ENCODE measurements around the gene HSPA2. TPM values are rescaled to one million over a fixed set of nuclear protein-coding genes. Genes with fewer than 3 reads are reported as not detected.

Gene HSPA2
- total and polyA plus RNA-seq, 9 donors: 5.1 to 49.7 (median 8.9) TPM

DNA sequence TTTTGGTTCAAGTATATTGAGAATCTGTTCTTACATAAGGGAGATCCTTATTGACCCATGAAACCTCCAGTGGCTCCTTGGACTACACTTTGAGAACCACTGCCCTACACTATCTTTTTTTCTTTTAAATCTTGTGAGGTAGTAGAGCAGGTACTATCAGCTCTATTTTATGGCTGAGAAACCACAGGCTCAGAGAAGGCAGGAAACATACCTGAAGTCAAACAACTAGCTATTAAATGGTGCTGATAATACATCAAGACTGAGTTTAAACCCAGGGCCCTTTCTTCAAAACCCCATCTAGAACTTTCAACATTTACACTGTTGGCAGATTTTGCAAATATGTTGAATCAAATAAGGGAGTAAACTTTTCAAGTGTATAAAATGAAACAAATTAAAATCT is 43.8 kb upstream of the HSPA2 start:
- H3K4me3 ChIP-seq: no peak overlapping the region
- H3K36me3 ChIP-seq: no peaks in the 10 kb centered on the region
- H3K27me3 ChIP-seq: no peaks in the 10 kb centered on the region
- TF ChIP-seq EP300 (IDR thresholded peaks at IDR 0.05): no peak
- no peak for TF ChIP-seq POLR2A (IDR thresholded peaks at IDR 0.05)
- H3K27ac ChIP-seq: no peak overlapping the region
- peaks cover 6% of the 10 kb centered on the region for H3K4me1 ChIP-seq (ENCODE audit: insufficient read depth)
- no peak for DNase-seq
- no peaks in the 10 kb centered on the region for H3K9me3 ChIP-seq
- intact Hi-C loops (cut with DNase I): no loop called here

- Histone ChIP-seq H3K4me1 (ENCODE audit: insufficient read depth) (peaks cover 5% of the 10 kb centered on the region), H3K4me3 (no peak overlapping the region), H3K27ac (no peak overlapping the region), H3K36me3 (no peaks in the 10 kb centered on the region), H3K9me3 (no peaks in the 10 kb centered on the region), H3K27me3 (no peaks in the 10 kb centered on the region)
- no peak for DNase-seq
- intact Hi-C loops (cut with DNase I): loop anchor here in 1 of 4 donors (10.0 kb wide), 1 partner anchor 155 kb away; no protein-coding TSS in a partner anchor
- 96 to 98% (median 97%) methylated on average over 1 of the region's 1 CpG for WGBS, 3 donors
- TF ChIP-seq EP300 (IDR thresholded peaks at IDR 0.05) (no peak), CTCF (IDR thresholded peaks at IDR 0.05) (no peak), POLR2A (IDR thresholded peaks at IDR 0.05) (no peak)
Observed at GRCh38 chr14:64500088-64500487, 40.5 kb upstream of the HSPA2 start.

GRCh38 chr14:64501411-64502171 is 39.0 kb upstream of the HSPA2 start:
- 33 to 52% (median 36%) methylated on average over 8 of the region's 8 CpGs for WGBS, 3 donors
- peak; percentile 32 to 78 (median 44) for DNase-seq
- H3K27me3 ChIP-seq: no peaks in the 10 kb centered on the region
- no peaks in the 10 kb centered on the region for H3K36me3 ChIP-seq
- intact Hi-C loops (cut with DNase I): loop anchor here in 1 of 4 donors (10.0 kb wide), 1 partner anchor 157 kb away; no protein-coding TSS in a partner anchor
- peak overlapping the region; percentile 89 for H3K4me3 ChIP-seq
- peak overlapping the region in 1 of 2 donors; percentile 99 for H3K27ac ChIP-seq
- peaks cover 7% of the 10 kb centered on the region for H3K4me1 ChIP-seq (ENCODE audit: insufficient read depth)
- H3K9me3 ChIP-seq: no peaks in the 10 kb centered on the region
- TF ChIP-seq POLR2A (IDR thresholded peaks at IDR 0.05) (peak; percentile 52), EP300 (IDR thresholded peaks at IDR 0.05) (no peak), CTCF (IDR thresholded peaks at IDR 0.05) (no peak)

DNA sequence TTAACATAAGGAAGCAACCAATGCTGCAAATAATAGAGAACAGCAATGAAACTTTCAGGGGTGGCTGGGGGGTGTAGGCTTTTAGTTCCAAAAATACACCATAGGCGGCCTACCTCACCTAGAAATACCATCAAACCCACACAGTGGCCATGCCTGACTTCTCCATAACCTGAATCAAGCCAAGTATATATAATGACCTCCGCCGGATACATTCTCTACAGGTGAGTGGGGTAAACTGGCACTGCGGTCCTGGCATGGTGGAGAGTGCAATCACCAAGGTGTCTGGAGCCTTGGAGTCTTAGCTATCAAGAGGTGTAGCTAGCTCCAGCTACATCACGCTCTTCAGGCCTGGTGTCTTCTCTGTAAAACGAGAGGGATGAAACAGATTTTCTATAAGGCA is 38.1 kb upstream of the HSPA2 start:
- H3K4me3 ChIP-seq: peak overlapping the region; percentile 89
- TF ChIP-seq POLR2A (IDR thresholded peaks at IDR 0.05) (no peak), CTCF (IDR thresholded peaks at IDR 0.05) (no peak), EP300 (IDR thresholded peaks at IDR 0.05) (no peak)
- no peaks in the 10 kb centered on the region for H3K9me3 ChIP-seq
- intact Hi-C loops (cut with DNase I): loop anchor here in 1 of 4 donors (10.0 kb wide), 1 partner anchor 158 kb away; no protein-coding TSS in a partner anchor
- H3K4me1 ChIP-seq (ENCODE audit: insufficient read depth): peaks cover 10% of the 10 kb centered on the region
- 50 to 58% (median 57%) methylated on average over 6 of the region's 6 CpGs for WGBS, 3 donors
- peak overlapping the region in 1 of 2 donors; percentile 99 for H3K27ac ChIP-seq
- no peaks in the 10 kb centered on the region for H3K36me3 ChIP-seq
- no peaks in the 10 kb centered on the region for H3K27me3 ChIP-seq
- peak in 1 of 5 donors; percentile 27 for DNase-seq
